Activated T-helper 17 cell treated with anti-CD3 and anti-CD28 coated beads, Interleukin-2, amount 50 U/mL, for 72 hours (primary cell): Measurements from ENCODE around the gene SLC35F1. TPM values are rescaled to one million over a fixed set of nuclear protein-coding genes. Genes with fewer than 3 reads are reported as not detected.

Source experiments
- ATAC-seq: fragments of 150-1000 bp; cut with Tn5 transposase; replicated peaks from 2 replicates; pipeline ENCODE4 v1.10.0; 2021; ENCODE audit warnings: mild to moderate bottlenecking, moderate library complexity
- H3K27ac Mint-ChIP-seq: one replicate; pipeline ENCODE4 v1.8.0; 2022; ENCODE audit warnings: mixed read lengths
- H3K27me3 Mint-ChIP-seq: one replicate; pipeline ENCODE4 v1.8.0; 2022; ENCODE audit warnings: mixed read lengths
- H3K36me3 Mint-ChIP-seq: one replicate; pipeline ENCODE4 v1.8.0; 2022; ENCODE audit warnings: low read depth, mild to moderate bottlenecking, mixed read lengths
- H3K4me1 Mint-ChIP-seq: one replicate; pipeline ENCODE4 v1.8.0; 2022; ENCODE audit warnings: mixed read lengths
- H3K4me3 Mint-ChIP-seq: one replicate; pipeline ENCODE4 v1.8.0; 2022; ENCODE audit warnings: mild to moderate bottlenecking, mixed read lengths
- H3K9me3 Mint-ChIP-seq: one replicate; pipeline ENCODE4 v1.8.0; 2022; ENCODE audit warnings: mixed read lengths
- total RNA-seq, 2 donors: library from RNA; stranded (reverse); gene quantifications; one replicate each; pipeline ENCODE4 v1.2.3, GENCODE V29; 2022

SLC35F1 gene
- total RNA-seq, 2 donors from 2014 or later, result 0.04 to 0.16 TPM

- no peaks in the 10 kb centered on the region for H3K27me3 Mint-ChIP-seq
- no peak for ATAC-seq
- no peak overlapping the region for H3K4me3 Mint-ChIP-seq
- H3K9me3 Mint-ChIP-seq, result peaks cover 25% of the 10 kb centered on the region
- H3K36me3 Mint-ChIP-seq, result no peaks in the 10 kb centered on the region
- H3K27ac Mint-ChIP-seq, result no peak overlapping the region
- no peaks in the 10 kb centered on the region for H3K4me1 Mint-ChIP-seq
These were observed 437.1 kb downstream of the SLC35F1 start for GRCh38 chr6:118344014-118344670.

GRCh38 chr6:118350881-118351430 is 443.9 kb downstream of the SLC35F1 start:
- ATAC-seq, result no peak

GRCh38 chr6:118353564-118353963 is 446.5 kb downstream of the SLC35F1 start:
- H3K27ac Mint-ChIP-seq, result no peak overlapping the region
- H3K4me1 Mint-ChIP-seq, result no peaks in the 10 kb centered on the region
- H3K27me3 Mint-ChIP-seq, result peaks cover 3% of the 10 kb centered on the region
- no peaks in the 10 kb centered on the region for H3K36me3 Mint-ChIP-seq
- peaks cover 3% of the 10 kb centered on the region for H3K9me3 Mint-ChIP-seq
- no peak for ATAC-seq
- H3K4me3 Mint-ChIP-seq, result no peak overlapping the region

More at GRCh38 chr6:118350881-118351430, 443.9 kb downstream of the SLC35F1 start:
- H3K4me3 Mint-ChIP-seq, result no peak overlapping the region
- no peaks in the 10 kb centered on the region for H3K36me3 Mint-ChIP-seq
- H3K27ac Mint-ChIP-seq, result no peak overlapping the region
- H3K9me3 Mint-ChIP-seq, result peaks cover 3% of the 10 kb centered on the region
- peaks cover 3% of the 10 kb centered on the region for H3K27me3 Mint-ChIP-seq
- H3K4me1 Mint-ChIP-seq, result no peaks in the 10 kb centered on the region

GRCh38 chr6:118354641-118355040 is 447.6 kb downstream of the SLC35F1 start:
- H3K4me3 Mint-ChIP-seq, result no peak overlapping the region
- peaks cover 3% of the 10 kb centered on the region for H3K9me3 Mint-ChIP-seq
- peaks cover 3% of the 10 kb centered on the region for H3K27me3 Mint-ChIP-seq
- H3K27ac Mint-ChIP-seq, result no peak overlapping the region
- H3K4me1 Mint-ChIP-seq, result no peaks in the 10 kb centered on the region
- no peaks in the 10 kb centered on the region for H3K36me3 Mint-ChIP-seq
- no peak for ATAC-seq

- ATAC-seq, result no peak
- Mint-ChIP-seq H3K4me3 (no peak overlapping the region), H3K36me3 (no peaks in the 10 kb centered on the region), H3K27me3 (no peaks in the 10 kb centered on the region), H3K4me1 (no peaks in the 10 kb centered on the region), H3K9me3 (peaks cover under 1% of the 10 kb centered on the region), H3K27ac (no peak overlapping the region)
These were observed 449.0 kb downstream of the SLC35F1 start for GRCh38 chr6:118356054-118356453.

- no peaks in the 10 kb centered on the region for H3K36me3 Mint-ChIP-seq
These were observed 449.6 kb downstream of the SLC35F1 start for GRCh38 chr6:118356686-118357085.

More at GRCh38 chr6:118356686-118357085, 449.6 kb downstream of the SLC35F1 start:
- H3K27ac Mint-ChIP-seq, result no peak overlapping the region
- H3K9me3 Mint-ChIP-seq, result no peaks in the 10 kb centered on the region
- H3K4me3 Mint-ChIP-seq, result no peak overlapping the region
- no peaks in the 10 kb centered on the region for H3K27me3 Mint-ChIP-seq
- no peak for ATAC-seq
- H3K4me1 Mint-ChIP-seq, result no peaks in the 10 kb centered on the region

Other genes with a start within 250 kb of the SLC35F1 start
- 10 to 100 TPM; 34.5 to 43.5 TPM for gene NUS1, start 231.8 kb upstream of the SLC35F1 start, total RNA-seq